Neuronal stem cell (in vitro differentiated cells): ENCODE measurements around the gene TNNI3.

ENCODE experiments used
- DNase-seq: peaks from one replicate; pipeline ENCODE4 v3.0.0-alpha.2; 2013; ENCODE audit warnings: low spot score
- H2AFZ ChIP-seq: one replicate; pipeline ENCODE4 v1.6.1; 2013; ENCODE audit warnings: mild to moderate bottlenecking, low read length, inconsistent platforms
- H2AK5ac ChIP-seq: 2 replicates; pipeline ENCODE4 v1.6.1; 2013; ENCODE audit warnings: low read depth, mild to moderate bottlenecking, inconsistent platforms, low read length, moderate library complexity, mixed read lengths
- H2BK120ac ChIP-seq: 2 replicates; pipeline ENCODE4 v1.6.1; 2013; ENCODE audit warnings: low read depth, mild to moderate bottlenecking, inconsistent platforms, low read length, moderate library complexity, mixed read lengths
- H2BK12ac ChIP-seq: one replicate; pipeline ENCODE4 v1.6.1; 2013; ENCODE audit warnings: low read length, inconsistent platforms
- H2BK15ac ChIP-seq: 2 replicates; pipeline ENCODE4 v1.6.1; 2013; ENCODE audit warnings: mild to moderate bottlenecking, low read length, inconsistent platforms, mixed read lengths
- H2BK5ac ChIP-seq: one replicate; pipeline ENCODE4 v1.6.1; 2013; ENCODE audit warnings: inconsistent platforms, mild to moderate bottlenecking, low read length, moderate library complexity
- H3K14ac ChIP-seq: one replicate; pipeline ENCODE4 v1.6.1; 2013; ENCODE audit warnings: low read length, inconsistent platforms
- H3K18ac ChIP-seq: 2 replicates; pipeline ENCODE4 v1.6.1; 2013; ENCODE audit warnings: low read length, inconsistent platforms
- H3K23ac ChIP-seq: 2 replicates; pipeline ENCODE4 v1.6.1; 2013; ENCODE audit warnings: low read depth, mild to moderate bottlenecking, mixed read lengths, low read length, inconsistent platforms; ENCODE audit not compliant: poor library complexity
- H3K27ac ChIP-seq: replicated peaks from 3 replicates; pipeline ENCODE4 v1.5.1; 2013; ENCODE audit warnings: low read length, inconsistent platforms
- H3K27me3 ChIP-seq, 3 experiments: 2 replicates each; pipeline ENCODE4 v1.6.1; 2013; ENCODE audit warnings: low read length in 3 of 3, mild to moderate bottlenecking in 2 of 3, inconsistent platforms in 1 of 3, low read depth in 1 of 3, mixed read lengths in 1 of 3, moderate library complexity in 1 of 3; ENCODE audit not compliant: control insufficient read depth in 3 of 3, insufficient read depth in 3 of 3
- H3K36me3 ChIP-seq, 2 donors: replicated peaks in 1 of 2; 2 replicates each; pipeline ENCODE4 v1.6.1; 2013; ENCODE audit warnings: low read length in 2 of 2; ENCODE audit not compliant: control insufficient read depth in 2 of 2, insufficient read depth in 2 of 2
- H3K4ac ChIP-seq: 2 replicates; pipeline ENCODE4 v1.6.1; 2013; ENCODE audit warnings: inconsistent platforms, mild to moderate bottlenecking, low read length, moderate library complexity
- H3K4me1 ChIP-seq, 2 donors: 1 replicate in 1 of 2; 2 replicates in 1 of 2; pipeline ENCODE4 v1.6.1; 2013; ENCODE audit warnings: low read length in 2 of 2, low read depth in 1 of 2; ENCODE audit not compliant: control insufficient read depth in 2 of 2, insufficient read depth in 1 of 2
- H3K4me2 ChIP-seq: one replicate; pipeline ENCODE4 v1.6.1; 2013; ENCODE audit warnings: mild to moderate bottlenecking, low read length, inconsistent platforms; ENCODE audit not compliant: insufficient read depth, poor library complexity, severe bottlenecking
- H3K4me3 ChIP-seq, 2 donors: 2 replicates each; pipeline ENCODE4 v1.5.1; 2013; ENCODE audit warnings: low read length in 2 of 2, mild to moderate bottlenecking in 2 of 2, inconsistent platforms in 1 of 2, moderate library complexity in 1 of 2
- H3K79me1 ChIP-seq: one replicate; pipeline ENCODE4 v1.6.1; 2013; ENCODE audit warnings: low read depth, mild to moderate bottlenecking, inconsistent platforms, low read length, moderate library complexity
- H3K9ac ChIP-seq: one replicate; pipeline ENCODE4 v1.6.1; 2013; ENCODE audit warnings: mild to moderate bottlenecking, low read depth, low read length, inconsistent platforms; ENCODE audit not compliant: poor library complexity
- H3K9me3 ChIP-seq, 2 donors: replicated peaks in 1 of 2; 2 replicates each; pipeline versions ENCODE3 to v1.6.1; 2013; ENCODE audit warnings: low read length in 2 of 2, mild to moderate bottlenecking in 2 of 2, inconsistent platforms in 1 of 2, low read depth in 1 of 2, mixed read lengths in 1 of 2, moderate library complexity in 1 of 2; ENCODE audit not compliant: control insufficient read depth in 2 of 2, insufficient read depth in 1 of 2
- H4K8ac ChIP-seq: one replicate; pipeline ENCODE4 v1.6.1; 2013; ENCODE audit warnings: low read depth, mild to moderate bottlenecking, inconsistent platforms, low read length, moderate library complexity
- H4K91ac ChIP-seq: one replicate; pipeline ENCODE4 v1.6.1; 2013; ENCODE audit warnings: low read length, low read depth, mild to moderate bottlenecking, inconsistent platforms; ENCODE audit not compliant: poor library complexity
- WGBS, 2 donors: extraction: QIAGEN DNeasy Blood & Tissue Kit; methylation state at CpG; one replicate each; pipeline ENCODE4 v1.1.7; 2013; ENCODE audit warnings: missing lambda C conversion rate in 2 of 2, mixed read lengths in 1 of 2; ENCODE audit not compliant: insufficient read length in 2 of 2, insufficient replicate concordance in 1 of 2; ENCODE audit errors: extremely low coverage in 2 of 2; 5-methylcytosine and 5-hydroxymethylcytosine counted together

TNNI3 gene

GRCh38 chr19:55118401-55118991 is 39.0 kb downstream of the TNNI3 start:
- peak overlapping the region; percentile 48 for H3K27ac ChIP-seq
- no peak overlapping the region for H2BK5ac ChIP-seq
- H3K9me3 ChIP-seq, result no peaks in the 10 kb centered on the region
- peaks cover 27 to 28% of the 10 kb centered on the region in 2 donors for H3K4me1 ChIP-seq
- no CpG with 5 or more reads among the region's 22 CpGs for WGBS, 2 donors
- H2BK15ac ChIP-seq, result no peak overlapping the region
- peaks cover 0 to 17% (median 0%) of the 10 kb centered on the region in 3 experiments for H3K27me3 ChIP-seq
- H3K79me1 ChIP-seq, result peaks cover 17% of the 10 kb centered on the region
- no peak overlapping the region for H3K4ac ChIP-seq
- H2AFZ ChIP-seq, result peak overlapping the region; percentile 93
- peak overlapping the region; percentile 64 for H3K4me2 ChIP-seq
- H3K9ac ChIP-seq, result no peak overlapping the region
- H2AK5ac ChIP-seq, result no peak overlapping the region
- no peak overlapping the region for H4K91ac ChIP-seq
- no peak overlapping the region for H4K8ac ChIP-seq
- peak overlapping the region; percentile 65 to 83 for H3K4me3 ChIP-seq
- H3K23ac ChIP-seq, result peak overlapping the region; percentile 14
- no peak overlapping the region for H2BK120ac ChIP-seq
- H2BK12ac ChIP-seq, result no peak overlapping the region
- DNase-seq, result peak; percentile 75
- no peak overlapping the region for H3K14ac ChIP-seq
- peak overlapping the region; percentile 55 for H3K18ac ChIP-seq
- H3K36me3 ChIP-seq, result no peaks in the 10 kb centered on the region

- H4K91ac ChIP-seq, result no peak overlapping the region
- peak overlapping the region; percentile 65 to 79 for H3K4me3 ChIP-seq
- no peak overlapping the region for H4K8ac ChIP-seq
- peaks cover 0 to under 1% of the 10 kb centered on the region in 2 donors for H3K36me3 ChIP-seq
- H3K27me3 ChIP-seq, result peaks cover 0 to 13% (median 0%) of the 10 kb centered on the region in 3 experiments
- no peak overlapping the region for H3K9ac ChIP-seq
- no CpG with 5 or more reads among the region's 44 CpGs for WGBS, 2 donors
- peaks cover 22% of the 10 kb centered on the region for H3K79me1 ChIP-seq
- H3K4me2 ChIP-seq, result peak overlapping the region; percentile 64
- peak overlapping the region; percentile 67 for H2BK5ac ChIP-seq
- H3K9me3 ChIP-seq, result no peaks in the 10 kb centered on the region
- H3K18ac ChIP-seq, result peak overlapping the region; percentile 62
- H3K27ac ChIP-seq, result peak overlapping the region; percentile 56
- H3K4me1 ChIP-seq, result peaks cover 34% of the 10 kb centered on the region in 2 donors
- no peak overlapping the region for H2AK5ac ChIP-seq
- H3K4ac ChIP-seq, result no peak overlapping the region
- peak overlapping the region; percentile 93 for H2AFZ ChIP-seq
- DNase-seq, result peak; percentile 97
- H3K14ac ChIP-seq, result no peak overlapping the region
- peak overlapping the region; percentile 21 for H2BK15ac ChIP-seq
- H3K23ac ChIP-seq, result peak overlapping the region; percentile 20
- no peak overlapping the region for H2BK12ac ChIP-seq
- no peak overlapping the region for H2BK120ac ChIP-seq
These were observed 39.7 kb downstream of the TNNI3 start for GRCh38 chr19:55117663-55118391.

- Histone ChIP-seq H3K4me3 (peak within 1 kb of the TSS; percentile 65 to 98), H2AFZ (peak within 1 kb of the TSS; percentile 93), H3K14ac (peak within 1 kb of the TSS; percentile 94), H2BK120ac (peak within 1 kb of the TSS; percentile 32), H3K9me3 (no peaks in the 10 kb centered on the region), H2BK15ac (peak within 1 kb of the TSS; percentile 21), H3K9ac (peak within 1 kb of the TSS; percentile 99), H3K27me3 (peaks cover 0 to 6% (median 0%) of the 10 kb centered on the region in 3 experiments), H3K36me3 (peaks cover 0 to 9% of the 10 kb centered on the region in 2 donors), H3K4ac (peak within 1 kb of the TSS; percentile 66), H4K8ac (peak within 1 kb of the TSS; percentile 26), H3K4me2 (peak within 1 kb of the TSS; percentile 99), H3K4me1 (peaks cover 35 to 37% of the 10 kb centered on the region in 2 donors), H3K79me1 (peaks cover 30% of the 10 kb centered on the region), H2BK5ac (peak within 1 kb of the TSS; percentile 67), H2BK12ac (no peak within 1 kb of the TSS), H3K23ac (peak within 1 kb of the TSS; percentile 83), H3K18ac (peak within 1 kb of the TSS; percentile 97), H4K91ac (no peak within 1 kb of the TSS), H3K27ac (peak within 1 kb of the TSS; percentile 56), H2AK5ac (peak within 1 kb of the TSS; percentile 97)
- WGBS, 2 donors, result no CpG with 5 or more reads among the region's 97 CpGs
- no peak for DNase-seq
These were observed 40.5 kb downstream of the TNNI3 start, which contains the start of gene PPP1R12C for GRCh38 chr19:55116859-55117662. Gene PPP1R12C, minus strand, starts transcription at chr19:55117637. Its CDS starts 94 bp downstream, at chr19:55117543.
